ENCODE results near the gene TMEM208.

TMEM208 gene

GRCh38 chr16:67237396-67238277 lies 10.7 kb downstream of the TMEM208 start:
- no peak for DNase-seq

- no peak for DNase-seq
These were observed 11.3 kb downstream of the TMEM208 start for GRCh38 chr16:67238278-67238575.

GRCh38 chr16:67238806-67239470 lies 12.0 kb downstream of the TMEM208 start:
- DNase-seq = no peak

GRCh38 chr16:67240506-67240905 lies 13.6 kb downstream of the TMEM208 start:
- DNase-seq = no peak

GRCh38 chr16:67241008-67241900 lies 14.3 kb downstream of the TMEM208 start:
- DNase-seq = peak; percentile 68

- DNase-seq = no peak
These were observed 15.3 kb downstream of the TMEM208 start for GRCh38 chr16:67242138-67242730.

GRCh38 chr16:67243481-67243880 lies 16.6 kb downstream of the TMEM208 start:
- no peak for DNase-seq

- peak; percentile 69 for DNase-seq
These were observed 17.7 kb downstream of the TMEM208 start for GRCh38 chr16:67244387-67245185.

GRCh38 chr16:67245186-67245585 lies 18.3 kb downstream of the TMEM208 start:
- DNase-seq = no peak

- DNase-seq = no peak
These were observed 18.7 kb downstream of the TMEM208 start for GRCh38 chr16:67245674-67246080.

- DNase-seq = peak; percentile 62
These were observed 19.3 kb downstream of the TMEM208 start for GRCh38 chr16:67246081-67246755.

GRCh38 chr16:67246756-67247191 lies 19.8 kb downstream of the TMEM208 start:
- no peak for DNase-seq

- DNase-seq = peak; percentile 93
These were observed 20.5 kb downstream of the TMEM208 start, which contains the start of gene FHOD1 for GRCh38 chr16:67247192-67248072. FHOD1 (minus strand) TSS chr16:67247481; CDS start chr16:67247410, 71 bp downstream.

- no peak for DNase-seq
These were observed 21.1 kb downstream of the TMEM208 start for GRCh38 chr16:67248073-67248400.

- DNase-seq = no peak
These were observed 21.7 kb downstream of the TMEM208 start, which contains the start of gene SLC9A5 for GRCh38 chr16:67248401-67249177. SLC9A5 (plus strand) TSS chr16:67248979; CDS start chr16:67249015, 36 bp downstream.

- DNase-seq = no peak
These were observed 22.5 kb downstream of the TMEM208 start for GRCh38 chr16:67249178-67250044.

GRCh38 chr16:67250045-67250327 lies 23.1 kb downstream of the TMEM208 start:
- DNase-seq = no peak
